HCT116 (cell line): ENCODE results near the gene EBI3. TPM values are rescaled to one million over a fixed set of nuclear protein-coding genes. Genes with fewer than 3 reads are reported as not detected.

Experiments used
- ATAC-seq: fragments of 200-7000 bp; cut with Tn5 transposase; 2 replicates; pipeline ENCODE4 v1.9.1; 2020; ENCODE audit warnings: mild to moderate bottlenecking, moderate library complexity
- BruUV-seq: library from RNA; stranded (reverse); fragments of 400-500 nt; replicated peaks from 2 replicates; lab custom pipeline; 2021; lab: Mats Ljungman, UMichigan
- CTCF ChIA-PET: fragments of 300-600 bp; sonication (Branson Sonifier 250); formaldehyde crosslinking; loops from one replicate; lab custom pipeline; 2021; ENCODE audit warnings: antibody characterized with exemption; lab: Charles Lee
- POLR2A ChIA-PET: fragments of 300-600, 350-600 bp; sonication (Branson Sonifier 250); formaldehyde crosslinking; loops from one replicate; lab custom pipeline; 2021; ENCODE audit warnings: antibody characterized with exemption; lab: Charles Lee
- RAD21 ChIA-PET, 2 experiments: fragments of 300-600 bp; sonication (Branson Sonifier 250); formaldehyde crosslinking; loops; one replicate each; lab custom pipeline; 2023; ENCODE audit warnings: low total read pairs in 2 of 2; ENCODE audit not compliant: uncharacterized antibody in 2 of 2, unreplicated experiment in 2 of 2, low non-redundant PET in 1 of 2; lab: Charles Lee
- DNase-seq: peaks from one replicate; pipeline ENCODE4 v3.0.0-alpha.2; 2010; ENCODE audit warnings: low read depth, low spot score
- H2AFZ ChIP-seq: fragments of 200-600 bp; shearing (Covaris generic), sonication (generic); 2 replicates; pipeline ENCODE4 v1.6.1; 2017; ENCODE audit warnings: low read depth, mixed run types, mixed read lengths, antibody characterized with exemption, low read length; ENCODE audit not compliant: poor library complexity, severe bottlenecking
- H3K27ac ChIP-seq: 2 replicates; pipeline ENCODE4 v1.5.1; 2012; ENCODE audit warnings: low read depth, low read length
- H3K27me3 ChIP-seq: fragments of 200-600 bp; sonication (generic); 2 replicates; pipeline ENCODE4 v1.6.1; 2016; ENCODE audit warnings: mixed run types, low read length, mixed read lengths; ENCODE audit not compliant: insufficient read depth
- H3K36me3 ChIP-seq, 2 experiments: fragments of 200-500 bp in 1 of 2; fragments of 200-600 bp in 1 of 2; sonication (Bioruptor generic) in 1 of 2; sonication (generic) in 1 of 2; 2 replicates each; pipeline versions ENCODE4 v1.5.1 to v1.6.1; 2014 to 2016; ENCODE audit warnings: low read length in 2 of 2, inconsistent platforms in 1 of 2, mixed read lengths in 1 of 2, mixed run types in 1 of 2; ENCODE audit not compliant: insufficient read depth in 2 of 2, control insufficient read depth in 1 of 2
- H3K4me1 ChIP-seq, 2 experiments: fragments of 200-600 bp in 1 of 2; sonication (generic) in 1 of 2; 2 replicates each; pipeline versions ENCODE4 v1.5.1 to v1.6.1; 2012 to 2017; ENCODE audit warnings: low read length in 2 of 2, inconsistent platforms in 1 of 2, mild to moderate bottlenecking in 1 of 2, mixed read lengths in 1 of 2, mixed run types in 1 of 2, moderate library complexity in 1 of 2; ENCODE audit not compliant: insufficient read depth in 2 of 2, control insufficient read depth in 1 of 2
- H3K4me2 ChIP-seq: fragments of 200-600 bp; sonication (generic); 2 replicates; pipeline ENCODE4 v1.6.1; 2017; ENCODE audit warnings: mixed run types, low read length, mixed read lengths
- H3K4me3 ChIP-seq, 2 experiments: fragments of 200-600 bp in 1 of 2; sonication (generic) in 1 of 2; replicated peaks in 1 of 2; 2 replicates each; pipeline ENCODE4 v1.5.1; 2011 to 2016; ENCODE audit warnings: low read length in 2 of 2, control low read depth in 1 of 2, low read depth in 1 of 2, mild to moderate bottlenecking in 1 of 2, mixed read lengths in 1 of 2, mixed run types in 1 of 2
- H3K79me2 ChIP-seq: fragments of 200-600 bp; sonication (generic); 2 replicates; pipeline ENCODE4 v1.6.1; 2017; ENCODE audit warnings: mild to moderate bottlenecking, mixed run types, low read length, moderate library complexity, mixed read lengths; ENCODE audit not compliant: insufficient read depth
- H3K9ac ChIP-seq: fragments of 200-600 bp; sonication (generic); 2 replicates; pipeline ENCODE4 v1.6.1; 2016; ENCODE audit warnings: low read length, mixed read lengths
- H3K9me2 ChIP-seq: fragments of 200-600 bp; sonication (generic), shearing (Covaris generic); 2 replicates; pipeline ENCODE4 v1.6.1; 2017; ENCODE audit warnings: mixed run types, mild to moderate bottlenecking, moderate library complexity; ENCODE audit not compliant: insufficient read depth
- H3K9me3 ChIP-seq, 2 experiments: fragments of 200-500 bp in 1 of 2; fragments of 200-600 bp in 1 of 2; sonication (Bioruptor generic) in 1 of 2; sonication (generic) in 1 of 2; 2 replicates each; pipeline ENCODE4 v1.6.1; 2014 to 2017; ENCODE audit warnings: low read length in 2 of 2, mixed read lengths in 2 of 2, inconsistent platforms in 1 of 2, low read depth in 1 of 2, mild to moderate bottlenecking in 1 of 2, mixed run types in 1 of 2, moderate library complexity in 1 of 2; ENCODE audit not compliant: control insufficient read depth in 1 of 2, insufficient read depth in 1 of 2
- H4K20me1 ChIP-seq: fragments of 200-600 bp; sonication (generic), shearing (Covaris generic); 2 replicates; pipeline ENCODE4 v1.6.1; 2017; ENCODE audit warnings: mixed run types, mild to moderate bottlenecking, moderate library complexity; ENCODE audit not compliant: insufficient read depth
- intact Hi-C: fragments of 100-400 bp; cut with micrococcal nuclease; formaldehyde crosslinking; loops from 2 replicates; pipeline ENCODE4 v1.10.0; 2022
- total RNA-seq: library from RNA; stranded (reverse); gene quantifications from one replicate; pipeline ENCODE4 v1.2.1, GENCODE V29; 2021; ENCODE audit not compliant: unreplicated experiment
- TF ChIP-seq, protein P1 (sequence below), 3 experiments: fragments of 200-600 bp in 1 of 3; sonication (generic) in 1 of 3; IDR thresholded peaks in 2 of 3; conservative IDR thresholded peaks in 1 of 3; 2 replicates each; pipeline ENCODE4 v1.5.1; 2012 to 2017; ENCODE audit warnings: low read depth in 2 of 3, low read length in 2 of 3, antibody characterized with exemption in 1 of 3, borderline replicate concordance in 1 of 3, control low read depth in 1 of 3, mild to moderate bottlenecking in 1 of 3, mixed read lengths in 1 of 3, mixed run types in 1 of 3, moderate library complexity in 1 of 3; ENCODE audit not compliant: insufficient read depth in 1 of 3
- TF ChIP-seq, protein P2 (sequence below): IDR thresholded peaks from 2 replicates; pipeline ENCODE4 v1.6.1; 2012

EBI3 gene
- total RNA-seq, 1 experiment from 2014 or later: 1.2 TPM

DNA sequence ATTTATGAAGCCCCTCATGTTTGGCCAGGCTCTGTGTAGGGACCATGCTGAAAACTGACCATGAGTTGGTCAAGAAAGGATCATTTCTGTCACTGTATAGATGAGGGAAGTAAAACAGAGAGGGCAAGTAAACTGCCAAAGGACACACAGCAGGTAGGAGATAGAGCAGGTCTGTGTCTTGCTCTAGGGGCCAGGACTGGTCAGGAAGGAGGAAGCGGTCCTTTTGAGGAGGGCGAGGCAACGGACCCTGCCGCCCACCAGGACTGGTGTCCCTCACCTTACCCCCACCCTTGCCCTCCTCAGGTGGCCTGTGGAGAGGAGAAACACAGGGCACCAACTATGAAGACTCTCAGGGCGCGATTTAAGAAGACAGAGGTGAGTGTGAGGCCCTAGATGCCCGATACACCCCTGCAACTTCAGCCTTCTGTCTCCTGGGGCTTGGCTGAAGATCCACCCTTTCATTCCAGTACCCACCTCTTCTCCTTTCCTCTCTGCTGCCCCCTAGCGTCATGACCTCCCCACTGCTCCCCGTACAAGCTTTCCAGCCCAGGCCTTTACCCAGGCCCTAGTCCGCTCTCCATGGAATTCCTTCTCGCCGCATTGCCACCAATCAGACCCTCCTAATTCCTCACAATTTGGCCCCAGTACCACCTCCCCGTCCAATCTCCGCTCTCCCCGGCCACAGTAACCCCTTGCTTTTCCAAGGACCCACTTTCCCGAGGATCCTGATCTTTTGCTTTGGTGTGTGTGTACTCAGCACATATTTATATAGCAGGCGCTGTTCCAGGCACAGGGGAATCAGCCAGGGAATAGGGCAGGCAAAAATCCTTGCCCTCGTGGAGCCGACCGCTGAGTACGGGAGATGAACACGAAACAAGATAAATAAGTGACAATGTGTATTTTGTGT is 43.0 kb upstream of the EBI3 start:
- intact Hi-C loops: loop anchor here (5.0 kb wide), 2 partner anchors 44 to 199 kb away; partner anchors contain the start of gene EEF2
- peaks cover 8% of the 10 kb centered on the region for H3K79me2 ChIP-seq
- RAD21 ChIA-PET: no interaction called here
- H3K27me3 ChIP-seq: no peaks in the 10 kb centered on the region
- POLR2A ChIA-PET: no interaction called here
- TF ChIP-seq, protein P1, sequence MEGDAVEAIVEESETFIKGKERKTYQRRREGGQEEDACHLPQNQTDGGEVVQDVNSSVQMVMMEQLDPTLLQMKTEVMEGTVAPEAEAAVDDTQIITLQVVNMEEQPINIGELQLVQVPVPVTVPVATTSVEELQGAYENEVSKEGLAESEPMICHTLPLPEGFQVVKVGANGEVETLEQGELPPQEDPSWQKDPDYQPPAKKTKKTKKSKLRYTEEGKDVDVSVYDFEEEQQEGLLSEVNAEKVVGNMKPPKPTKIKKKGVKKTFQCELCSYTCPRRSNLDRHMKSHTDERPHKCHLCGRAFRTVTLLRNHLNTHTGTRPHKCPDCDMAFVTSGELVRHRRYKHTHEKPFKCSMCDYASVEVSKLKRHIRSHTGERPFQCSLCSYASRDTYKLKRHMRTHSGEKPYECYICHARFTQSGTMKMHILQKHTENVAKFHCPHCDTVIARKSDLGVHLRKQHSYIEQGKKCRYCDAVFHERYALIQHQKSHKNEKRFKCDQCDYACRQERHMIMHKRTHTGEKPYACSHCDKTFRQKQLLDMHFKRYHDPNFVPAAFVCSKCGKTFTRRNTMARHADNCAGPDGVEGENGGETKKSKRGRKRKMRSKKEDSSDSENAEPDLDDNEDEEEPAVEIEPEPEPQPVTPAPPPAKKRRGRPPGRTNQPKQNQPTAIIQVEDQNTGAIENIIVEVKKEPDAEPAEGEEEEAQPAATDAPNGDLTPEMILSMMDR (IDR thresholded peaks at IDR 0.05 in 2 of 3, conservative IDR thresholded peaks at IDR 0.05 in 1 of 3; ENCODE audit: borderline replicate concordance in 1 of 3, insufficient read depth in 1 of 3, low read depth in 2 of 3, low read length in 2 of 3): peak; percentile 83 to 90 (median 88)
- TF ChIP-seq, protein P2, sequence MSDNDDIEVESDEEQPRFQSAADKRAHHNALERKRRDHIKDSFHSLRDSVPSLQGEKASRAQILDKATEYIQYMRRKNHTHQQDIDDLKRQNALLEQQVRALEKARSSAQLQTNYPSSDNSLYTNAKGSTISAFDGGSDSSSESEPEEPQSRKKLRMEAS: no peak
- peak overlapping the region; percentile 39 for H3K9ac ChIP-seq
- H3K9me3 ChIP-seq: no peaks in the 10 kb centered on the region
- DNase-seq (peak; percentile 61), ATAC-seq (peak; percentile 83)
- peak overlapping the region; percentile 97 for H2AFZ ChIP-seq
- no peak overlapping the region for H3K27ac ChIP-seq
- H3K4me1 ChIP-seq: peaks cover under 1 to 17% of the 10 kb centered on the region in 2 experiments; a peak in 3 of 4 replicates
- no TSS peak for BruUV-seq
- H4K20me1 ChIP-seq: no peaks in the 10 kb centered on the region
- CTCF ChIA-PET: interaction anchor here (0.6 to 1.7 kb wide), 5 partner anchors 12 to 198 kb away, joined by 3 to 13 read pairs (median 3); no protein-coding TSS in a partner anchor
- no peaks in the 10 kb centered on the region for H3K36me3 ChIP-seq
- no peak overlapping the region; a peak in 1 of 4 replicates for H3K4me3 ChIP-seq
- H3K4me2 ChIP-seq: peak overlapping the region; percentile 69
- H3K9me2 ChIP-seq: no peaks in the 10 kb centered on the region
